Tibial artery (tissue), 4 donors: ENCODE data around the gene TFF2.

Source experiments
- DNase-seq, 2 donors: peaks; one replicate each; pipeline ENCODE4 v3.0.0-alpha.2; 2019
- H3K27ac ChIP-seq, 2 donors: fragments of 200-600 bp; sonication (generic) in 1 of 2; 1 replicate in 1 of 2; 2 replicates in 1 of 2; pipeline ENCODE4 v1.5.1; 2018 to 2019; ENCODE audit warnings: mild to moderate bottlenecking in 1 of 2
- H3K27me3 ChIP-seq, 2 donors: fragments of 200-600 bp; sonication (generic) in 1 of 2; one replicate each; pipeline versions ENCODE4 v1.5.1 to v1.6.0; 2016 to 2019
- H3K36me3 ChIP-seq, 3 donors: fragments of 200-600 bp; sonication (generic) in 2 of 3; one replicate each; pipeline ENCODE4 v1.5.1; 2016 to 2019; ENCODE audit warnings: mild to moderate bottlenecking in 2 of 3
- H3K4me1 ChIP-seq, 4 donors: fragments of 200-600 bp; sonication (generic) in 2 of 4; 1 replicate in 3 of 4; 2 replicates in 1 of 4; pipeline ENCODE4 v1.5.1; 2016 to 2019
- H3K4me3 ChIP-seq, 2 donors: fragments of 200-600 bp; sonication (generic) in 1 of 2; 1 replicate in 1 of 2; 2 replicates in 1 of 2; pipeline ENCODE4 v1.5.1; 2018 to 2019; ENCODE audit warnings: mild to moderate bottlenecking in 2 of 2
- H3K9me3 ChIP-seq, 3 donors: fragments of 200-600 bp; sonication (generic) in 1 of 3; one replicate each; pipeline ENCODE4 v1.5.1; 2016 to 2019
- CTCF ChIP-seq, 2 experiments: fragments of 200-600 bp in 1 of 2; fragments of 450-650 bp in 1 of 2; IDR thresholded peaks; one replicate each; pipeline ENCODE4 v1.5.1; 2017 to 2019; ENCODE audit warnings: antibody characterized with exemption in 2 of 2, mild to moderate bottlenecking in 1 of 2, moderate library complexity in 1 of 2
- intact Hi-C: fragments of 100-400 bp; cut with DNase I; formaldehyde crosslinking; loops from one replicate; pipeline ENCODE4 v1.15.0; 2023; ENCODE audit warnings: low total_unique reads

TFF2 gene

GRCh38 chr21:42352441-42353095 lies 1.8 kb upstream of the TFF2 start:
- Histone ChIP-seq H3K4me3 (no peak overlapping the region), H3K27ac (no peak overlapping the region), H3K27me3 (peaks cover 0 to 19% of the 10 kb centered on the region in 2 donors), H3K9me3 (peaks cover 0 to 18% (median 16%) of the 10 kb centered on the region in 3 donors), H3K4me1 (no peaks in the 10 kb centered on the region), H3K36me3 (no peaks in the 10 kb centered on the region)
- intact Hi-C loops = no loop called here
- no peak for TF ChIP-seq CTCF (IDR thresholded peaks at IDR 0.05)
- peak in 1 of 2 donors; percentile 40 for DNase-seq

- no peaks in the 10 kb centered on the region for H3K36me3 ChIP-seq
- no peak for TF ChIP-seq CTCF (IDR thresholded peaks at IDR 0.05)
- peaks cover 0 to 15% (median 11%) of the 10 kb centered on the region in 3 donors for H3K9me3 ChIP-seq
- no peaks in the 10 kb centered on the region for H3K4me1 ChIP-seq
- no peak overlapping the region for H3K27ac ChIP-seq
- H3K4me3 ChIP-seq = no peak overlapping the region
- peak in 1 of 2 donors; percentile 33 for DNase-seq
- intact Hi-C loops = no loop called here
- peaks cover 0 to 25% of the 10 kb centered on the region in 2 donors for H3K27me3 ChIP-seq
Measured at GRCh38 chr21:42351626-42352440, 1.0 kb upstream of the TFF2 start.

- H3K36me3 ChIP-seq = no peaks in the 10 kb centered on the region
- H3K27me3 ChIP-seq = peaks cover 0 to 30% of the 10 kb centered on the region in 2 donors
- DNase-seq = peak in 1 of 2 donors; percentile 37
- no peaks in the 10 kb centered on the region for H3K4me1 ChIP-seq
- no peak overlapping the region for H3K27ac ChIP-seq
- H3K9me3 ChIP-seq = peaks cover 0 to 8% (median 6%) of the 10 kb centered on the region in 3 donors
- H3K4me3 ChIP-seq = no peak overlapping the region
- intact Hi-C loops = no loop called here
- no peak for TF ChIP-seq CTCF (IDR thresholded peaks at IDR 0.05)
Measured at GRCh38 chr21:42350318-42350910, 380 bp downstream of the TFF2 start.

GRCh38 chr21:42349420-42350317 lies 1.1 kb downstream of the TFF2 start:
- Histone ChIP-seq H3K4me1 (no peaks in the 10 kb centered on the region), H3K4me3 (no peak overlapping the region), H3K36me3 (no peaks in the 10 kb centered on the region), H3K27ac (no peak overlapping the region), H3K27me3 (peaks cover 0 to 30% of the 10 kb centered on the region in 2 donors), H3K9me3 (peaks cover 0 to 6% (median 5%) of the 10 kb centered on the region in 3 donors)
- peak in 1 of 2 donors; percentile 21 for DNase-seq
- intact Hi-C loops = no loop called here
- no peak for TF ChIP-seq CTCF (IDR thresholded peaks at IDR 0.05)

GRCh38 chr21:42348762-42349161 lies 2.0 kb downstream of the TFF2 start:
- Histone ChIP-seq H3K9me3 (no peaks in the 10 kb centered on the region), H3K4me1 (no peaks in the 10 kb centered on the region), H3K27me3 (peaks cover 0 to 35% of the 10 kb centered on the region in 2 donors), H3K36me3 (no peaks in the 10 kb centered on the region), H3K4me3 (no peak overlapping the region), H3K27ac (no peak overlapping the region)
- intact Hi-C loops = no loop called here
- no peak for TF ChIP-seq CTCF (IDR thresholded peaks at IDR 0.05)
- peak in 1 of 2 donors; percentile 20 for DNase-seq
